IPS-18c (cell line): ENCODE measurements around the gene SIPA1L2.
"Not testable (repeated sequence)": the region's sequence is repeated elsewhere in the genome, so short reads cannot be mapped to it uniquely, and the experiment has no call there.

Experiments
- H3K4me3 ChIP-seq: 2 replicates; pipeline ENCODE4 v1.7.0; 2013; ENCODE audit warnings: low read depth, mild to moderate bottlenecking, low read length, moderate library complexity; ENCODE audit not compliant: insufficient read depth
- H3K9me3 ChIP-seq: one replicate; pipeline ENCODE4 v1.6.1; 2013; ENCODE audit warnings: mild to moderate bottlenecking, low read length, moderate library complexity; ENCODE audit not compliant: control insufficient read depth, insufficient read depth

SIPA1L2 gene

DNA sequence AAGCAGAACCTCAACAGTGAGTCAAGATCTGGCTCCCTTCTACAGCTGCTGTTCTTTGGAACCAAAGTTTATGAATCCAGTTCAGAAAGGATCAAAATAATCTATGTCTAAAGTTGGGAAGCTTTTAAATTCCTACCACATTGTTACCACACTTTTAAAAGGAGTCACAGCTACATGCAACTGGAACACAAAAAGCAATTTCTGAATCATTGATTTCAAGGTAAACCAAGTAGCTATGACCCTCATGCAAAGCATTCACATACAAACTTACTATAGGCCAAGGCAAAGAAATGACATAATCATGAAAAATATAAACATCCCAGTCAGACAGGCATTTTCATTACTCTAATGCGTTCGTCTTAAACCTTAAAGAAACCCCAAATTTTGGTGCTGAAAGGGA, 3.5 kb downstream of the SIPA1L2 start:
- no peak overlapping the region for H3K4me3 ChIP-seq

DNA sequence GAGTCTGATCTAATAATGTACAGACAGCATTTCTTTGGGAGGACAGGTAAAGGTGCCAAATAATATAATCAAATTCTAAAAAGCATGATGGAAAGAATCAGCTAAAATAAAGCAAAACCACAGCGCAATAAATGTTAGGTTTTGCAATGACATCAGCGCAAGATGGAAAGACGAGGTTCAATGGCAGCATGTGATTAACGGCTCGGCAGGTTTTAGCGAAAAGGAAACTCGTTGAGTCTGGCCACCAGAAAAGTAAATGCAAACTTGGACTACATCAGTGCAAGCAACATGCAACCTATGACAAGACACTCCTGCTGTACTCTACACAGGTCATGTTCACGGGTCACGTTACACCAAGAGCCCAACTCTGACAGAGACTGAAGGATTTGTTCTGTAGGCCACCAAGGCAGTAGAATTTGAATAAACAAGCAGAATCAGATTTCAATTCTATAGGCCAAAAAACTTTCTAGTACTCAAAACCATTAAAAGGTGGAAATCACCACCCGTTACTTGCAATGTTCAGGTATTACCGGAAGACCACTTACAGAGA, 4.5 kb downstream of the SIPA1L2 start:
- Histone ChIP-seq H3K9me3 (no peaks in the 10 kb centered on the region), H3K4me3 (no peak overlapping the region)

More for the DNA sequence above, 3.5 kb downstream of the SIPA1L2 start:
- H3K9me3 ChIP-seq: no peaks in the 10 kb centered on the region

- no peak overlapping the region for H3K4me3 ChIP-seq
- H3K9me3 ChIP-seq: no peaks in the 10 kb centered on the region
Observed at GRCh38 chr1:232624546-232625281, 5.2 kb downstream of the SIPA1L2 start.

DNA sequence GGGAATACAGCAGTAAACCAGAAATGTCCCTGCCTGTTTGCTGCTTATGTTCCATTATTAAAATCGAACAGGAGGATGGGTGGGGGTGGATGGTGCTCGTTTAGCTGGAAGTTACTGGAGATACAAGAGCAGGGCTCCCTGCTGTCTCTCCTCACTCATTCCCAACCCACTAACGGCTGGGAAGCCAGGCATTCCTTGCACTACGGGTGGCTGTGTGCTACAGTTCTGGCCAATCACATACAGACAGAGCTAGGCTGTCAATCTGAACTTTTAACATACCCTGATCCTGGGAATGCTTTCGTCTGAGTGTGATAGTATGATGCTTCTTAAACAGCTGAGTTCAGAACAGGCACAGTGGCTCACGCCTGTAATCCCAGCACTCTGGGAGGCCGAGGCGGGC, 7.0 kb downstream of the SIPA1L2 start:
- Histone ChIP-seq H3K4me3 (no peak overlapping the region), H3K9me3 (no peaks in the 10 kb centered on the region)

- Histone ChIP-seq H3K4me3 (no peak overlapping the region), H3K9me3 (no peaks in the 10 kb centered on the region)
Observed at GRCh38 chr1:232622378-232622777, 7.6 kb downstream of the SIPA1L2 start.

GRCh38 chr1:232621050-232621449, 8.9 kb downstream of the SIPA1L2 start:
- Histone ChIP-seq H3K4me3 (no peak overlapping the region), H3K9me3 (no peaks in the 10 kb centered on the region)

DNA sequence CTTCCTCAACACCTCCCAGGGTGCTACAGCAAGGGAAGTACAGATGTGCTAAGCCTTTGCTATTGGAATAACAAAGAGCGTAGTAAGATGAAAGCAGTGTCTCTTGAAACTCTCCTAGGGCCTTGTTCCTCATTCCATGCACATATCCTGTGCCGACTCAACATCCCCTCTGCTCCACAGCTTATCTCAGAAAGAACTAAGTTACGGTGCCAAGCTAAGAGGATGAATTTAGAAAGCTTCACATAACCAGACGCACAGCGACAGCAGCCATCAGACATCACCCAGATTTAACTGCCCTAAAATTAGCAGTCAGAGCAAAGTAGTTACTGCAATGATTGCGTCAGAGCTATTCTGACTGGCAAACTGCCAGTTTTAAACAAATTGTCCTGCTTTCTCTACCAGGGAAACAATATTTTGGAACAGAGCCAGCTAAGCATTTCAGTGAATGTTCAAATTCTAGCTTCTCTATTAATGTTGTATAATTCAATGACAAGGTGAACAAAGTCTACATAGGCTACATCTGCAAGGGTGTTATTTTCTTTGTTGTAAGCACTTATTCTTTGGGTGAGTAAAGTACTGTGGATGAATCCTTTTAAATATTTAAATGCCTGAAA, 9.5 kb downstream of the SIPA1L2 start:
- H3K9me3 ChIP-seq: no peaks in the 10 kb centered on the region
- no peak overlapping the region; the same call in 1 of the 2 replicates for H3K4me3 ChIP-seq

DNA sequence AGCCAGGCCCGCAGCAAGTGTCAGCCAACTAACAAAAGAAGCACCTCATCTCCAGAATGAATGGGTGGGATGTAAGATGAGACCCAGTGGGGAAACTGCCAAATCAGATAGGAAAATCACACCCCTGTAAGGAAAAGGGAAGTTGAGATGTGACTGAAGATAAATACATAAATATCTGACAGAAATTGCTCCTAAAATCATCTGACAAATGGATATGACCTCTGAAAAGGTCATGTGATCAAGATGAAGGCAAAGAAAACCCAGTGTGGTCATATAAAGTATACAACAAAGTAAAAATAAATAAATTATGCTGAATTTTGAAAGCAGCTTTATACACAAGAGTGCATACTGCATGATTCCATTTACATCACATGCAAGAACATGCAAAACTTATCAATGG, 12.7 kb downstream of the SIPA1L2 start:
- Histone ChIP-seq H3K9me3 (no peaks in the 10 kb centered on the region), H3K4me3 (no peak overlapping the region)

DNA sequence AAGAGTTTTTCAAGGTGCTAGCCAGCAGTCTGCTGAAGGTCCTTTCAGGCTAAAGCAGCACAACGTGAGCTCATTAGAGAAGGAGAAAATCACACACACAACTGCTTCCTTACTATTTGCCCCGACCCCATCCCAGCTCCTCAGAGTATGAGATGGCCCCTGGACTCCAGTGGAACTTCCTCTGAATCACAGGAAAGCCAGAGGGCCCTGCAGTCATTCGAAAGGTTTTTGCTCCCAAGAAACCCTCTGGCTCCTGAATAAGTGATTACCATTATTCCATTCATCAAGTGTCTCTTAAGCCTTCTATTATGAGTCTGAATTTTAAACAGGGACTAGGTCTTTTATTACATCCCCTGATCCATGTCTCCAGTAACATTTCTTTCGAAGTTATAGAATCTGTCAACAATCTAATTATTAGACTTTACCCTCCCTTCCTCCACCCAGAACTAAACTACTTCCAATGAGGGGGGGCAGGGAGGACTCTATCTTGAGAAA, 14.6 kb downstream of the SIPA1L2 start:
- no peaks in the 10 kb centered on the region for H3K9me3 ChIP-seq
- H3K4me3 ChIP-seq: no peak overlapping the region

DNA sequence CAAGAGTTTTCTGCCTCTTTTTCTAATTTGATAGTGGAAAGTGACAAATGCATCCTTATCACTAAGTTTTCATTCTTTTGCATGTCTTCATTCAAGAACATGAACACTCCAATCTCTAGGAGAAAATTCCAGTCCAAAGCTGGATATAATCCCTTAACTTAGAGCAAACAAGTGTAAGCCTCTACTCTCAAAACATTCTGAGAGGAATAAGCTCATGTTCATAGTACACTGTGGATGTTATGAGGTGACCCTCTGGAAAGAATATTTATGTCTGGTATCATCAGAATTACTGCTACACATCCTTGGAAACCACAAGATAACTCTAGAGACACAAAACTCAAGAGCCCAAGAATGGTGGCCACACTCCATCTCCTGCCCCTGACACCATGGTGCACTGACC, 15.1 kb downstream of the SIPA1L2 start:
- no peak overlapping the region for H3K4me3 ChIP-seq
- H3K9me3 ChIP-seq: no peaks in the 10 kb centered on the region

DNA sequence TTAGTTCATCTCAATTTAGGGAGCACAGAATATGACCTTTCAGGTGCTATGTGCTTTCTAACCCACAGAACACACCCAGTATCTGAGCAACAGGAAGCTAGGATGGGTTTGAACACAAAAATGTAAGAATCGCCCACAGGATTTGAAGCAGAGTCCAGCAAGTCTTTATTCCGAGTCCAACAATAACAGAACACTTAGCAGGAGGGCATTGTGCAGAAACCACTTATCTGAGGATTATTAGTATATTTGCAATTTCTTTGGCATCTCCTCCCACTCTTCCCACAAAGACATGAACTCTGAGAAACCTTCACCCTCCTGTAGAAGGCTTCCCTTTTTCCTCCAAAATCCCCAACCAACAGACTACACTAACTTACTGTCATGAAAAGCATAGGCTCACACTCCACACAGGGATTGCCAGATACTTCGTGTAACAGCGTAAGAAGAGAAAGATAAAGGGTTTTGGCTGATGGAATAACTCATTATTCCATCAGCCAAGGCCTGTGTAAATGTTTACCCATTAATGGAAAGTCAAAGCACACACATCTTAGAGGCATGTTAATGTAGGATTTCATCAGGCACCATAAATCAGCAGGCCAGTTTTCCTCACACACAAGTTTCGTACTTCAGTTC, 16.1 kb downstream of the SIPA1L2 start:
- no peaks in the 10 kb centered on the region for H3K9me3 ChIP-seq
- no peak overlapping the region for H3K4me3 ChIP-seq

GRCh38 chr1:232612836-232613235, 17.1 kb downstream of the SIPA1L2 start:
- not testable (repeated sequence) for H3K9me3 ChIP-seq, H3K4me3 ChIP-seq

DNA sequence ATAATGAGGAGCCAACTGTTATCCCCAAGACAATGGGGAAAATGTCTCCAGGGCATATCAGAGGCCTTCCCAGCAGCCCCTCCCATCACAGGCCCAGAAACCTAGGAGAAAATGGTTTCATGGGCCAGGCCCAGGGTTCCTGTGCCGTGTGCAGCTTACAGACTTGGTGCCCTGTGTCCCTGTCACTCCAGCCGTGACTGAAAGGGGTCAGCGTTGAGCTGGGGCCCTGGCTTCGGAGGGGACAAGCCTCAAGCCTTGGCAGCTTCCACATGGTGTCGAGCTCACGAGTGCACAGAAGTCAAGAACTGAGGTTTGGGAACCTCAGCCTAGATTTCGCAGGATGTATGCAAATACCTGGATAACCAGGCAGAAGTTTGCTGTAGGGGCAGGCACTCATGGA, 18.1 kb downstream of the SIPA1L2 start:
- no peak overlapping the region for H3K4me3 ChIP-seq
- no peaks in the 10 kb centered on the region for H3K9me3 ChIP-seq

DNA sequence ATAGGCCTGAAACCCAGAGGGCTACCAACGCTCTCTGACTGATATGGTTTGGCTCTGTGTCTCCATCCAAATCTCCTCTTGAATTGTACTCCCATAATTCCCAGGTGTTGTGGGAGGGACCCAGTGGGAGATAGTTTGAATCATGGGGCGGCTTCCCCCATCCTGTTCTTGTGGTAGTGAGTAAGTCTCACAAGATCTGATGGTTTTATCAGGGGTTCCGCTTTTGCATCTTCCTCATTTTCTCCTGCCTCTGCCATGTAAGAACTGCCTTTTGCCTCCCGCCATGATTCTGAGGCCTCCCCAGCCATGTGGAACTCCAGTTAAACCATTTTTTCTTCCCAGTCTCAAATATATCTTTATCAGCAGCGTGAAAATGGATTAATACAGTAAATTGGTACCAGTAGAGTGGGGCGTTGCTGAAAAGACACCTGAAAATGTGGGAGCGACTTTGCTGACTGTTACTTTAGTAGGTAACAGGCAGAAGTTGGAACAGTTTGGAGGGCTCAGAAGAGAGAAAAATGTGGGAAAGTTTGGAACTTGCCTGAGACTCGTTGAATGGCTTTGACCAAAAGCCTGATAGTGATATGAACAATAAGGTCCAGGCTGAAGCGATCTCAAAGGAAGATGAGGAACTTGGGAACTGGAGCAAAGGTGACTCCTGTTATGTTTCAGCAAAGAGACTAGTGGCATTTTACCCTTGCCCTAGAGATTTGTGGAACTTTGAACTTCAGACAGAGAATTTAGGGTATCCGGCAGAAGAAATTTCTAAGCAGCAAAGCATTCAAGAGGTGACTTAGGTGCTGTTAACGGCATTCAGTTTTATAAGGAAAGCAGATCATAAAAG, 18.8 kb downstream of the SIPA1L2 start:
- not testable (repeated sequence) for H3K4me3 ChIP-seq, H3K9me3 ChIP-seq

- Histone ChIP-seq H3K4me3 (no peak overlapping the region), H3K9me3 (no peaks in the 10 kb centered on the region)
Observed at GRCh38 chr1:232610192-232610901, 19.6 kb downstream of the SIPA1L2 start.

DNA sequence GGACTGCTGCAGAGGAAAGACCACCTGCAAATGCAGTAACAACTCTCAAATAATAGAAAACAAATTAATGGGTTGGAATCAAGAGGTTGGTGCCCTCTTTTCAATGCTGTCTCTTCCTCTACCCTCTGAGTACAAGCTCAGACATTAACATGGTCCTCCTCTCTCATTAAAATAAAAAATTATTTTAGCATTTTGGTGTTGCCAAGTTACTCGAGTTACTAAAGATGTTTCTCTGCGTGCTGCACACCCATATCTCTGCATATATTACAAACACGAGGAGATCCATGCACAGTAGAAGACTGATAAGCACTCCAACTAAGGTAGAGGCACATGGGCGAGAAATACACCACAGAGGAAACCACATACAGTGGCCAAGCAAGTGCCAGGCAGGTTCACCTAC, 21.5 kb downstream of the SIPA1L2 start:
- no peaks in the 10 kb centered on the region for H3K9me3 ChIP-seq
- H3K4me3 ChIP-seq: no peak overlapping the region

- Histone ChIP-seq H3K9me3 (no peaks in the 10 kb centered on the region), H3K4me3 (no peak overlapping the region)
Observed at GRCh38 chr1:232602622-232603021, 27.3 kb downstream of the SIPA1L2 start.
